Nephron (organoid): ENCODE measurements around the gene EEF2KMT.

Experiments used
- H3K27ac Mint-ChIP-seq, 3 experiments: 2 replicates each; pipeline ENCODE4 v1.8.0; 2020; ENCODE audit warnings: mixed read lengths in 3 of 3, mild to moderate bottlenecking in 2 of 3, moderate library complexity in 1 of 3
- H3K27me3 Mint-ChIP-seq: 2 replicates; pipeline ENCODE4 v1.8.0; 2021; ENCODE audit warnings: low read depth, mild to moderate bottlenecking, moderate library complexity, mixed read lengths
- H3K36me3 Mint-ChIP-seq: 2 replicates; pipeline ENCODE4 v1.8.0; 2020; ENCODE audit warnings: low read depth, mixed read lengths
- H3K4me1 Mint-ChIP-seq: 2 replicates; pipeline ENCODE4 v1.8.0; 2020; ENCODE audit warnings: mixed read lengths
- H3K4me3 Mint-ChIP-seq, 3 experiments: 2 replicates each; pipeline ENCODE4 v1.8.0; 2020; ENCODE audit warnings: mild to moderate bottlenecking in 3 of 3, mixed read lengths in 3 of 3, moderate library complexity in 2 of 3
- H3K9me3 Mint-ChIP-seq: 2 replicates; pipeline ENCODE4 v1.8.0; 2020; ENCODE audit warnings: mixed read lengths
- CTCF ChIP-seq, 3 experiments: fragments of 200-600 bp; sonication (generic); IDR thresholded peaks; one replicate each; pipeline ENCODE4 v1.5.0; 2021; ENCODE audit warnings: antibody characterized with exemption in 3 of 3; ENCODE audit not compliant: unreplicated experiment in 3 of 3

Gene EEF2KMT

GRCh38 chr16:5059386-5060072, 38.1 kb downstream of the EEF2KMT start:
- H3K36me3 Mint-ChIP-seq: no peaks in the 10 kb centered on the region
- H3K4me3 Mint-ChIP-seq: no peak overlapping the region
- no peaks in the 10 kb centered on the region for H3K9me3 Mint-ChIP-seq
- H3K27ac Mint-ChIP-seq: no peak overlapping the region
- no peaks in the 10 kb centered on the region for H3K4me1 Mint-ChIP-seq
- peaks cover 15% of the 10 kb centered on the region for H3K27me3 Mint-ChIP-seq
- TF ChIP-seq CTCF (IDR thresholded peaks at IDR 0.05; ENCODE audit: unreplicated experiment in 3 of 3): no peak

- no peaks in the 10 kb centered on the region for H3K36me3 Mint-ChIP-seq
- H3K4me1 Mint-ChIP-seq: no peaks in the 10 kb centered on the region
- H3K9me3 Mint-ChIP-seq: no peaks in the 10 kb centered on the region
- H3K27me3 Mint-ChIP-seq: peaks cover 11% of the 10 kb centered on the region
- TF ChIP-seq CTCF (IDR thresholded peaks at IDR 0.05; ENCODE audit: unreplicated experiment in 3 of 3): peak in 1 of 3 experiments; percentile 10
- no peak overlapping the region for H3K4me3 Mint-ChIP-seq
- no peak overlapping the region for H3K27ac Mint-ChIP-seq
Observed at GRCh38 chr16:5058476-5058875, 39.1 kb downstream of the EEF2KMT start.

GRCh38 chr16:5056352-5056751, 41.2 kb downstream of the EEF2KMT start:
- no peaks in the 10 kb centered on the region for H3K9me3 Mint-ChIP-seq
- no peak overlapping the region for H3K27ac Mint-ChIP-seq
- H3K4me3 Mint-ChIP-seq: no peak overlapping the region
- peaks cover 5% of the 10 kb centered on the region for H3K27me3 Mint-ChIP-seq
- H3K4me1 Mint-ChIP-seq: no peaks in the 10 kb centered on the region
- peak in 1 of 3 experiments; percentile 14 for TF ChIP-seq CTCF (IDR thresholded peaks at IDR 0.05; ENCODE audit: unreplicated experiment in 3 of 3)
- H3K36me3 Mint-ChIP-seq: no peaks in the 10 kb centered on the region

- H3K4me3 Mint-ChIP-seq: no peak overlapping the region
- H3K9me3 Mint-ChIP-seq: no peaks in the 10 kb centered on the region
- TF ChIP-seq CTCF (IDR thresholded peaks at IDR 0.05; ENCODE audit: unreplicated experiment in 3 of 3): no peak
- H3K36me3 Mint-ChIP-seq: no peaks in the 10 kb centered on the region
- H3K4me1 Mint-ChIP-seq: no peaks in the 10 kb centered on the region
- H3K27me3 Mint-ChIP-seq: peaks cover 5% of the 10 kb centered on the region
- H3K27ac Mint-ChIP-seq: no peak overlapping the region
Observed at GRCh38 chr16:5054876-5055865, 42.4 kb downstream of the EEF2KMT start.

GRCh38 chr16:5046914-5047313, 50.7 kb downstream of the EEF2KMT start:
- Mint-ChIP-seq H3K27me3 (peaks cover 12% of the 10 kb centered on the region), H3K27ac (no peak overlapping the region), H3K4me1 (no peaks in the 10 kb centered on the region), H3K36me3 (no peaks in the 10 kb centered on the region), H3K9me3 (peaks cover 4% of the 10 kb centered on the region), H3K4me3 (no peak overlapping the region)
- no peak for TF ChIP-seq CTCF (IDR thresholded peaks at IDR 0.05; ENCODE audit: unreplicated experiment in 3 of 3)
